ENCODE results near the gene TNRC6C. TPM values are rescaled to one million over a fixed set of nuclear protein-coding genes. Genes with fewer than 3 reads are reported as not detected.

TNRC6C gene
- total and polyA plus RNA-seq, 4 donors, result 1.3 to 7.7 (median 2.9) TPM

DNA sequence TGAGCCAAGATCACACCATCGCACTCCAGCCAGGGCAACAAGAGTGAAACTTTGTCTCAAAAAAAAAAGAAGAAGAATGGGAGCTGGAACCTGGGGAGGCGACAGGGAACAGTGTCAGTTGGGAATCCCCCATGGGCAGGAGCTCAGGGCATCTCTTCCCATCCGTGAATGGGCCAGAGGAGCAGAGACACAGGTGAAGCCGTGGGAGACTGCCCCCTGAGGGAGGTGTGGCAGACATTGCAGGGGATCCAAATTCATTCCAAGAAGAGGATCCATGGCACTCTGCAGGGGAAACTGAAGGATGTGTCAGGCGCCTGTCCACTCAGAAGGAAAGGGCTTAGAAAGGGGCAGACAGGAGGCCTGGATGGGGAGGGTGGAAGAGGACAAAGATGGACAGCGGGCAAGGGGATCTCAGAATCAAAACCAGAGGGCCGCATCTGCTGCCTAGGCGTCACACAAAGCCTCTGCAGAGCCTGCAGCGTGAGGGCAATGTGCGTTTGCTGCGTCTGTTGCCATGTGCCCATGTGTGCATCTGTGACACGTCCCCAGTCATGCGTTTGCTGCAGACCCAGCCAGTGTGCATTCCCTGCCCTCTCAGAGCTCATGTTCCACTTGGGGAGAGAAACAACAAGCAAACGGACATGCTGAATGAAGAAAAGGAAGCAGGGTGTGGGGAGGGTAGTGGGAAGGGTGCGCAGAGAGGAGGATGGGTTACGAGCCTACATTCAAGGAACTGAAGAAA, 30.6 kb upstream of the TNRC6C start (continued):
- no peak for TF ChIP-seq RXRA (IDR thresholded peaks at IDR 0.05)
- no peak for TF ChIP-seq YY1 (IDR thresholded peaks at IDR 0.05)
- TF ChIP-seq, protein P1, sequence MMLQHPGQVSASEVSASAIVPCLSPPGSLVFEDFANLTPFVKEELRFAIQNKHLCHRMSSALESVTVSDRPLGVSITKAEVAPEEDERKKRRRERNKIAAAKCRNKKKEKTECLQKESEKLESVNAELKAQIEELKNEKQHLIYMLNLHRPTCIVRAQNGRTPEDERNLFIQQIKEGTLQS (IDR thresholded peaks at IDR 0.05), result no peak
- no peak for TF ChIP-seq SP1 (IDR thresholded peaks at IDR 0.05)
- no peak for TF ChIP-seq NR2F2 (IDR thresholded peaks at IDR 0.05)

- WGBS, result 73% methylated on average over 3 of the region's 3 CpGs
- H3K9ac ChIP-seq (ENCODE audit: low read depth in 1 of 2, low read length in 2 of 2), result no peak overlapping the region
Observed at GRCh38 chr17:77928519-77929179, 29.9 kb upstream of the TNRC6C start.

GRCh38 chr17:77929180-77929564, 29.3 kb upstream of the TNRC6C start:
- Histone ChIP-seq H3K9me3 (ENCODE audit: control insufficient read depth in 4 of 4, low read length in 3 of 4) (no peaks in the 10 kb centered on the region), H3K9ac (ENCODE audit: low read depth in 1 of 2, low read length in 2 of 2) (no peak overlapping the region), H3K36me3 (ENCODE audit: control insufficient read depth in 4 of 4, insufficient read depth in 3 of 4, low read depth in 1 of 4, low read length in 3 of 4) (no peaks in the 10 kb centered on the region), H3K27me3 (ENCODE audit: control insufficient read depth in 4 of 4, insufficient read depth in 4 of 4, low read length in 3 of 4) (no peaks in the 10 kb centered on the region), H3K27ac (ENCODE audit: low read depth in 1 of 2, low read length in 2 of 2) (no peak overlapping the region), H3K4me1 (ENCODE audit: control insufficient read depth in 4 of 4, insufficient read depth in 4 of 4, low read length in 3 of 4) (no peaks in the 10 kb centered on the region), H3K4me3 (ENCODE audit: low read depth in 1 of 3, low read length in 3 of 3) (no peak overlapping the region)
- no peak for DNase-seq (ENCODE audit: low spot score)
- TF ChIP-seq GABPA (IDR thresholded peaks at IDR 0.05 in 1 of 2, conservative IDR thresholded peaks at IDR 0.05 in 1 of 2) (no peak), CTCF (IDR thresholded peaks at IDR 0.05; ENCODE audit: low read depth, low read length, missing input control) (no peak), YY1 (IDR thresholded peaks at IDR 0.05) (no peak), HNF4G (IDR thresholded peaks at IDR 0.05) (no peak), RXRA (IDR thresholded peaks at IDR 0.05) (no peak), HNF4A (conservative IDR thresholded peaks at IDR 0.05) (no peak), EGR1 (IDR thresholded peaks at IDR 0.05; ENCODE audit: low read depth in 2 of 2) (no peak), FOXA1 (IDR thresholded peaks at IDR 0.05) (no peak), FOXA2 (IDR thresholded peaks at IDR 0.05) (no peak), SP1 (IDR thresholded peaks at IDR 0.05) (no peak), JUND (IDR thresholded peaks at IDR 0.05) (no peak), REST (IDR thresholded peaks at IDR 0.05) (no peak), NR2F2 (IDR thresholded peaks at IDR 0.05) (no peak), RAD21 (IDR thresholded peaks at IDR 0.05) (no peak), TAF1 (conservative IDR thresholded peaks at IDR 0.05) (no peak)
- TF ChIP-seq, protein P2, sequence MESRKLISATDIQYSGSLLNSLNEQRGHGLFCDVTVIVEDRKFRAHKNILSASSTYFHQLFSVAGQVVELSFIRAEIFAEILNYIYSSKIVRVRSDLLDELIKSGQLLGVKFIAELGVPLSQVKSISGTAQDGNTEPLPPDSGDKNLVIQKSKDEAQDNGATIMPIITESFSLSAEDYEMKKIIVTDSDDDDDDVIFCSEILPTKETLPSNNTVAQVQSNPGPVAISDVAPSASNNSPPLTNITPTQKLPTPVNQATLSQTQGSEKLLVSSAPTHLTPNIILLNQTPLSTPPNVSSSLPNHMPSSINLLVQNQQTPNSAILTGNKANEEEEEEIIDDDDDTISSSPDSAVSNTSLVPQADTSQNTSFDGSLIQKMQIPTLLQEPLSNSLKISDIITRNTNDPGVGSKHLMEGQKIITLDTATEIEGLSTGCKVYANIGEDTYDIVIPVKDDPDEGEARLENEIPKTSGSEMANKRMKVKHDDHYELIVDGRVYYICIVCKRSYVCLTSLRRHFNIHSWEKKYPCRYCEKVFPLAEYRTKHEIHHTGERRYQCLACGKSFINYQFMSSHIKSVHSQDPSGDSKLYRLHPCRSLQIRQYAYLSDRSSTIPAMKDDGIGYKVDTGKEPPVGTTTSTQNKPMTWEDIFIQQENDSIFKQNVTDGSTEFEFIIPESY (IDR thresholded peaks at IDR 0.05), result no peak
- TF ChIP-seq, protein P3, sequence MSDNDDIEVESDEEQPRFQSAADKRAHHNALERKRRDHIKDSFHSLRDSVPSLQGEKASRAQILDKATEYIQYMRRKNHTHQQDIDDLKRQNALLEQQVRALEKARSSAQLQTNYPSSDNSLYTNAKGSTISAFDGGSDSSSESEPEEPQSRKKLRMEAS (IDR thresholded peaks at IDR 0.05), result no peak
- TF ChIP-seq, protein P1 (IDR thresholded peaks at IDR 0.05), result no peak
- 88% methylated on average over 6 of the region's 6 CpGs for WGBS

More at GRCh38 chr17:77928519-77929179, 29.9 kb upstream of the TNRC6C start:
- DNase-seq (ENCODE audit: low spot score), result no peak
- Histone ChIP-seq H3K27ac (ENCODE audit: low read depth in 1 of 2, low read length in 2 of 2) (no peak overlapping the region), H3K27me3 (ENCODE audit: control insufficient read depth in 4 of 4, insufficient read depth in 4 of 4, low read length in 3 of 4) (peaks cover 0 to 2% (median 0%) of the 10 kb centered on the region in 4 donors), H3K9me3 (ENCODE audit: control insufficient read depth in 4 of 4, low read length in 3 of 4) (no peaks in the 10 kb centered on the region), H3K4me3 (ENCODE audit: low read depth in 1 of 3, low read length in 3 of 3) (no peak overlapping the region), H3K36me3 (ENCODE audit: control insufficient read depth in 4 of 4, insufficient read depth in 3 of 4, low read depth in 1 of 4, low read length in 3 of 4) (no peaks in the 10 kb centered on the region), H3K4me1 (ENCODE audit: control insufficient read depth in 4 of 4, insufficient read depth in 4 of 4, low read length in 3 of 4) (no peaks in the 10 kb centered on the region)
- TF ChIP-seq YY1 (IDR thresholded peaks at IDR 0.05) (no peak), HNF4G (IDR thresholded peaks at IDR 0.05) (no peak)
